PC-3 (cell line): ENCODE results near the gene ARL16. TPM values are rescaled to one million over a fixed set of nuclear protein-coding genes. Genes with fewer than 3 reads are reported as not detected.

Experiments used
- ATAC-seq: fragments of 200-7000 bp; cut with Tn5 transposase; 2 replicates; pipeline ENCODE4 v1.9.1; 2020; ENCODE audit warnings: mild to moderate bottlenecking, moderate library complexity
- BruUV-seq: library from RNA; stranded (reverse); fragments of 400-500 nt; replicated peaks from 2 replicates; lab custom pipeline; 2021; lab: Mats Ljungman, UMichigan
- CTCF ChIA-PET: fragments of 300-600 bp; sonication (Branson Sonifier 250); formaldehyde crosslinking; loops from one replicate; lab custom pipeline; 2022; ENCODE audit warnings: antibody characterized with exemption; lab: Charles Lee
- POLR2A ChIA-PET: fragments of 300-600 bp; sonication (Branson Sonifier 250); formaldehyde crosslinking; loops from one replicate; lab custom pipeline; 2022; ENCODE audit warnings: antibody characterized with exemption; ENCODE audit not compliant: unreplicated experiment; lab: Charles Lee
- DNase-seq: peaks from one replicate; pipeline ENCODE4 v3.0.0-alpha.2; 2015
- H2AFZ ChIP-seq: fragments of 300-600 bp; sonication (generic); 2 replicates; pipeline ENCODE4 v1.6.0; 2016; ENCODE audit warnings: antibody characterized with exemption, low read length
- H3F3A ChIP-seq: fragments of 300-600 bp; sonication (generic); one replicate; pipeline ENCODE4 v1.6.0; 2017; ENCODE audit warnings: antibody characterized with exemption, low read length, control low read depth, mild to moderate bottlenecking; ENCODE audit not compliant: unreplicated experiment
- H3K27ac ChIP-seq: fragments of 300-600 bp; sonication (generic); 2 replicates; pipeline ENCODE4 v1.5.1; 2016; ENCODE audit warnings: mild to moderate bottlenecking, low read length
- H3K27me3 ChIP-seq: fragments of 300-600 bp; sonication (generic); 2 replicates; pipeline ENCODE4 v1.6.1; 2016; ENCODE audit warnings: low read length, mixed read lengths
- H3K36me3 ChIP-seq: fragments of 300-600 bp; sonication (generic); 2 replicates; pipeline ENCODE4 v1.6.1; 2016; ENCODE audit warnings: low read depth, mixed run types, low read length, mixed read lengths
- H3K4me1 ChIP-seq: fragments of 300-600 bp; sonication (generic); 2 replicates; pipeline ENCODE4 v1.5.1; 2016; ENCODE audit warnings: low read length; ENCODE audit not compliant: insufficient read depth
- H3K4me2 ChIP-seq: fragments of 300-600 bp; sonication (generic); 2 replicates; pipeline ENCODE4 v1.6.0; 2016; ENCODE audit warnings: low read length
- H3K4me3 ChIP-seq: fragments of 300-600 bp; sonication (generic); 2 replicates; pipeline ENCODE4 v1.5.1; 2016; ENCODE audit warnings: mild to moderate bottlenecking, low read length, mixed read lengths
- H3K79me2 ChIP-seq: fragments of 300-600 bp; sonication (generic); 2 replicates; pipeline ENCODE4 v1.6.1; 2017; ENCODE audit warnings: low read length, mixed read lengths
- H3K9ac ChIP-seq: fragments of 300-600 bp; sonication (generic); 2 replicates; pipeline ENCODE4 v1.6.0; 2016; ENCODE audit warnings: mild to moderate bottlenecking, low read length
- H3K9me2 ChIP-seq: fragments of 300-600 bp; sonication (generic); replicated peaks from 2 replicates; pipeline ENCODE4 v1.6.1; 2016; ENCODE audit warnings: mixed run types, low read length, mixed read lengths
- H3K9me3 ChIP-seq: fragments of 300-600 bp; sonication (generic); 2 replicates; pipeline ENCODE4 v1.6.1; 2016; ENCODE audit warnings: low read length, mixed read lengths
- H4K20me1 ChIP-seq: fragments of 300-600 bp; sonication (generic); 2 replicates; pipeline ENCODE4 v1.6.1; 2016; ENCODE audit warnings: low read length, mixed read lengths
- CTCF ChIP-seq: fragments of 300-600 bp; sonication (generic); conservative IDR thresholded peaks from 2 replicates; pipeline ENCODE4 v1.5.1; 2017; ENCODE audit warnings: antibody characterized with exemption, low read depth, mild to moderate bottlenecking, low read length
- EZH2 ChIP-seq: fragments of 300-600 bp; sonication (generic); IDR thresholded peaks from one replicate; pipeline ENCODE4 v1.6.1; 2017; ENCODE audit warnings: antibody characterized with exemption, mild to moderate bottlenecking, low read length; ENCODE audit not compliant: unreplicated experiment
- EZH2phosphoT487 ChIP-seq: fragments of 300-600 bp; sonication (generic); IDR thresholded peaks from 2 replicates; pipeline ENCODE4 v1.6.1; 2018; ENCODE audit warnings: mild to moderate bottlenecking, antibody characterized with exemption, low read length, borderline replicate concordance
- intact Hi-C: fragments of 100-400 bp; cut with micrococcal nuclease; formaldehyde crosslinking; loops from 2 replicates; pipeline ENCODE4 v1.9.0; 2023
- total RNA-seq: library from RNA; depleted of rRNA; stranded (reverse); fragments of >200 nt; gene quantifications from 2 replicates; pipeline ENCODE4 v1.2.3, GENCODE V29; 2014

Gene ARL16
- total RNA-seq, 1 experiment from 2014 or later, result 68.8 TPM

- Histone ChIP-seq H3K4me2 (no peak overlapping the region), H3K9me2 (no peaks in the 10 kb centered on the region), H3K9ac (no peak overlapping the region), H3K36me3 (no peaks in the 10 kb centered on the region), H3K27ac (no peak overlapping the region), H3F3A (peaks cover 3% of the 10 kb centered on the region), H3K9me3 (no peaks in the 10 kb centered on the region), H4K20me1 (no peaks in the 10 kb centered on the region), H3K4me1 (peaks cover 38% of the 10 kb centered on the region), H2AFZ (no peak overlapping the region), H3K4me3 (no peak overlapping the region), H3K79me2 (no peaks in the 10 kb centered on the region), H3K27me3 (no peaks in the 10 kb centered on the region)
- intact Hi-C loops, result no loop called here
- CTCF ChIA-PET, result no interaction called here
- no peak for TF ChIP-seq CTCF
- no peak for TF ChIP-seq EZH2
- no peak for TF ChIP-seq EZH2phosphoT487
- no TSS peak for BruUV-seq
- DNase-seq (no peak), ATAC-seq (no peak)
- POLR2A ChIA-PET, result interaction anchor here (0.7 kb wide), 1 partner anchor 23 kb away, joined by 4 read pairs; the partner anchor contains the start of gene MRPL12
Measured at GRCh38 chr17:81726004-81726403, 42.4 kb upstream of the ARL16 start.

- H2AFZ ChIP-seq, result no peak overlapping the region
- ChIA-PET POLR2A (interaction anchor here (0.6 to 0.7 kb wide), 3 partner anchors 22 to 154 kb away, joined by 4 to 12 read pairs (median 9); partner anchors contain the start of gene MRPL12), CTCF (no interaction called here)
- no peaks in the 10 kb centered on the region for H4K20me1 ChIP-seq
- no peaks in the 10 kb centered on the region for H3K9me2 ChIP-seq
- no peak for DNase-seq
- no peaks in the 10 kb centered on the region for H3K27me3 ChIP-seq
- peaks cover 38% of the 10 kb centered on the region for H3K4me1 ChIP-seq
- intact Hi-C loops, result no loop called here
- H3K9ac ChIP-seq, result no peak overlapping the region
- no peak overlapping the region for H3K27ac ChIP-seq
- no peaks in the 10 kb centered on the region for H3K9me3 ChIP-seq
- no peak for TF ChIP-seq EZH2phosphoT487
- TF ChIP-seq CTCF, result no peak
- TF ChIP-seq EZH2, result no peak
- H3F3A ChIP-seq, result peaks cover 3% of the 10 kb centered on the region
- no peak overlapping the region for H3K4me3 ChIP-seq
- ATAC-seq, result no peak
- H3K79me2 ChIP-seq, result no peaks in the 10 kb centered on the region
- BruUV-seq, result no TSS peak
- H3K36me3 ChIP-seq, result no peaks in the 10 kb centered on the region
- no peak overlapping the region for H3K4me2 ChIP-seq
Measured at GRCh38 chr17:81725439-81725838, 41.8 kb upstream of the ARL16 start.

- TF ChIP-seq EZH2, result no peak
- TF ChIP-seq EZH2phosphoT487, result no peak
- no peak for TF ChIP-seq CTCF
Measured at GRCh38 chr17:81723651-81724209, 40.1 kb upstream of the ARL16 start.

More at GRCh38 chr17:81723651-81724209, 40.1 kb upstream of the ARL16 start:
- no peaks in the 10 kb centered on the region for H4K20me1 ChIP-seq
- no peak overlapping the region for H3K9ac ChIP-seq
- peak overlapping the region; percentile 39 for H3K27ac ChIP-seq
- H3K79me2 ChIP-seq, result no peaks in the 10 kb centered on the region
- DNase-seq (peak; percentile 44), ATAC-seq (peak; percentile 53)
- peak overlapping the region; percentile 15; the same call in 1 of the 2 replicates for H3K4me3 ChIP-seq
- H3K4me1 ChIP-seq, result peaks cover 38% of the 10 kb centered on the region
- no peaks in the 10 kb centered on the region for H3F3A ChIP-seq
- ChIA-PET CTCF (no interaction called here), POLR2A (no interaction called here)
- intact Hi-C loops, result no loop called here
- peak overlapping the region; percentile 37 for H2AFZ ChIP-seq
- no peaks in the 10 kb centered on the region for H3K27me3 ChIP-seq
- H3K4me2 ChIP-seq, result peak overlapping the region; percentile 84
- H3K9me3 ChIP-seq, result no peaks in the 10 kb centered on the region
- H3K36me3 ChIP-seq, result no peaks in the 10 kb centered on the region
- no peaks in the 10 kb centered on the region for H3K9me2 ChIP-seq
- TSS peak; percentile 13 for BruUV-seq
